Right ventricle myocardium superior (tissue), 1 donor: ENCODE measurements around the gene ATP7A. TPM values are rescaled to one million over a fixed set of nuclear protein-coding genes. Genes with fewer than 3 reads are reported as not detected.
A peak's percentile ranks its signal among the peaks of the same experiment; 100 is the strongest.
"Not testable (repeated sequence)": the region's sequence is repeated elsewhere in the genome, so short reads cannot be mapped to it uniquely, and the experiment has no call there.

Source experiments
- ATAC-seq: fragments of 200-7000 bp; cut with Tn5 transposase; one replicate; pipeline ENCODE4 v1.9.1; 2020; ENCODE audit warnings: mild to moderate bottlenecking; ENCODE audit not compliant: poor library complexity
- DNase-seq: peaks from one replicate; pipeline ENCODE4 v3.0.0-alpha.2; 2020
- intact Hi-C: fragments of 100-400 bp; cut with DNase I; formaldehyde crosslinking; loops from one replicate; pipeline ENCODE4 v1.11.2; 2022
- total RNA-seq: library from RNA; stranded (reverse); fragmentation: NEBNext Ultra II Directional; extraction: Animal tissue kit (Norgen Biotek cat#: 25700); gene quantifications from one replicate; pipeline ENCODE4 v1.2.1, GENCODE V29; 2021
- donor health status: DM: no; HTN: yes; CAD: no; lungs with severe emphysema.

Gene ATP7A
- total RNA-seq, 1 donor from 2014 or later = 4.5 TPM

DNA sequence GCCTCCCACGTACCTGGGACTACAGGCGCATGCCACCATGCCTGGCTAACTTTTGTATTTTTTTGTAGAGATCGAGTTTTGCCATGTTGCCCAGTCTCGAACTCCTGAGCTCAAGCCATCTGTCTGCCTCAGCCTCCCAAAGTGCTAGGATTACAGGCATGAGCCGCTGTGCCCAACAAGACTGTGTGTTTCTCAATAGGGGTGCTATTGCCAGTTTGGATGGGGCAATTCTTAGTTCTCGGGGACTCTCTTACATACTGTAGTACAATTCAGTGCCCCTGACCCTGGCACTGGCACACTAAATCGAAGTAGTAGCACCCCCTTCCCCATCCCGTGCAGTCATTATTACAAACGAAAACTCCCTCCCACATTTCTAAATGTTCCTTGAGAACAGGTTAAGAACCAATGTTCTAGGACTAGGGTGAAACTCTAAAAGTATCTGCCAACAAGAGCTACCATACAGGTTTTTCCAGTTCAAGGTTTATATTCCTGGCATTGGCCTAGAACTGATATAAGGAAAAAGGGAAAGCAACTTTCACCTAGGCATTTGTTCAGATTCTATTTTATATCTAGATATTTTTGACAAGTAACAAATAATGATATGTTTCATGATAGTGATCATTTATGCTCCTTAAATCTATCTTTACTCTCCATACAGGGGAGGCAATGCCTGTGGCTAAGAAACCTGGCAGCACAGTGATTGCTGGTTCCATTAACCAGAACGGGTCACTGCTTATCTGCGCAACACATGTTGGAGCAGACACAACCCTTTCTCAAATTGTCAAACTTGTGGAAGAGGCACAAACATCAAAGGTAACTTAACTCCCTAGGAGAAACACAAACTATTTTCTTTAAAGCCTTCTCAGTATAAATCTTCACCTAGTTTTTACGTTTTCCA, 109.3 kb downstream of the ATP7A start:
- ATAC-seq (no peak), DNase-seq (no peak)
- intact Hi-C loops = loop anchor here (10.0 kb wide), 1 partner anchor 95 kb away; no protein-coding TSS in a partner anchor

DNA sequence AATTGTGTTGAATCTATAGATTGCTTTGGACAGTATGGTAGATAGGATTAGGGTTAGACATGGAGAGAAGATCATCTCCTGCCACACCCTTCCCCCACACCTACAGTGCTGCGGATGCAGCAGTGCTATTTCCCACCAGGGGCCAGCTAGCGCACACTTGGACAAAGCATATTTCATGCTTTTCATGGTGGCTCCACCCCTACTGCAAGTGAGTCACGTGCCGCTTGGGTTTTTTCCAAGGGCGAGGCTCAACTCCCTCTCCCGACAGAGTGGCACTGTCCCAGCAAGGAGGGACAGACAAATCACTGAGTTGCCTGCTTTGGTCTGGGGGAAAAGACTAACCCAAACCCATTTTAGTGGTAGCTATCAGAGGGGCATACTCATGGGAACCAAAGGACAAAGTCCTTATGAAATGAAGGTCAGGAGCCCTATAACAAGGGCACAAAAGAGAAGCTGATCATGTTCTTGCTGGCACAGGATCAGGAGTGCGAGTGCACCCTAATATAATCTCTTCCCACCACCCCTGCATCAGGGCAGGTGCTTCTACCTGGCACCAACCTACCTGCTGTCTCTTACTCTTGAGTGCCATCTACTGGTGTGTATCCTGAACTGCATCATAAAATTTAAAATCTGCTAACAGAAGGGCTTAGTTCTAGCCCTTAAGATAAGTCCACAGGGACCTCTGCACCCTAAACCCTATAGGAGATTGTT, 114.0 kb downstream of the ATP7A start:
- no peak for DNase-seq
- ATAC-seq = no peak
- intact Hi-C loops = no loop called here

DNA sequence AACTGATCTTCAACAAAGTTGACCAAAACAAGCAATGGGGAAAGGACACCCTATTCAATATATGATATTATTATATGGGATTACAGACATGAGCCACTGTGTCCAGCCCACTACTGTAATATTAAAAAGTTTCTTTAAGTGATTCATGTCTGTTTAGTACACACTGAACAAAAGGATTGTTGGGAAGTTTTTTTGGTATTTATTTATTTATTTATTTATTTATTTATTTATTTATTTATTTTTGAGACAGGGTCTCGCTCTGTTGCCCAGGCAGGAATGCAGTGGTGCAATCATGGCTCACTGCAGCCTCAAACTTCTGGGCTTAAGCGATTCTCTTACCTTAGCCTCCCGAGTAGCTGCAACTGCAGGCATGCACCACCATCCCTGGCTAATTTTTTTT, 117.3 kb downstream of the ATP7A start:
- DNase-seq = no peak
- intact Hi-C loops = no loop called here
- no peak for ATAC-seq

DNA sequence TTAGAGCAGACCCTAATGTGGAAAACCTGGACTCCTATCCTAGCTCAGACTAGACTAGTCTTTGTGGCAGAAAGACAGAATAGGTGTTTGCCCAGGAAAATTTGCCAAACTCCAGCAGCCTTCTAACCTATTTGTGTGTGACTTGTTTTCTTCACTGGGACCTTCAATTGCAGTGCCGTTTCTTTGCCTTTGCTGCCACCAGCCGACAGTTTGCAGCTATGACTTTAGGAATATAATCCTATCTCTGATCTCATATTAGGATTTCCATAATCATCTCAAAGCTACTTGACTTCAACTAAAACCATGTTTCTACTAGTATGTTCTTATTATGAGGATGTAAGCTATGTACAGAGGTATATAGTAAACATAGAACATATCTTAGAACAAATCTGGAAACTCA, 119.2 kb downstream of the ATP7A start:
- intact Hi-C loops = no loop called here
- ATAC-seq = peak; percentile 46
- no peak for DNase-seq

DNA sequence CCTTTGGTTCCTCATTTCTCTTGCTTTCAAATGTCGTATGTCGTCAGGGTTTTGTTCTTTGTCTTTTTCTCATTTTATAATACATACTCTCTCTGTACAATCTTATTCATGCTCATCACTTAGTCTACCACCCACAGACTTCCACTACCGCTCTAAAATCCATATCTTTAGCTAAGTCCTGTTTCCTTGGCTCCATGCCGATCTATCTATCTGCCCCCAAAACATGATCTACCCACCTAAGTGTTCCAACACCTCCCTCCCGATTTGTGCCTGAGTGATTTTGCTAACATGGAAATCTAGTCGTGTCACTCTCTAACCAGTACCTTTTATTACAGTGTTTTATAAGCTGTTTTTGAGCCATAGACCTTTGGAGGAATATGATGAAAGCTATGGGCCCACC, 124.6 kb downstream of the ATP7A start:
- ATAC-seq = no peak
- DNase-seq = no peak
- intact Hi-C loops = no loop called here

DNA sequence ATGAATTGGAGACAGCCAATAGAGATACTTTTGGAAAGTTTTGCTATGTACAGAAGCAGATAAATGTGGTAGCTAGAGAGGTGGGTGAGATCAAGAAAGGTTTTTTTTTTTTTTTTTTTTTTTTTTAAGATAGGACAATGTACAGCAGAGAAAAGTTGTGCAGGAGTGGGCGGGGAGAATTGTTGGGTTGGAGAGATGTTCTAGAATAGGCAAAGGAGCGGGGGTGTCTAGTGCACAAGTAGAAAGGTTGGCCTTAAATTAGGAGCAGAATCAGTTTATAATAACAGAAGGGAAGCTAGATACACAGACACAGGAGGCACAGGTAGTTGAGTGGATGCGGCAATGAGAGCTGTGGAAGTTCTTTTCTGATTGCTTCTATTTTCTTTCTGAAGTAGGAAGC, 127.4 kb downstream of the ATP7A start:
- intact Hi-C loops = no loop called here
- ATAC-seq (no peak), DNase-seq (no peak)

DNA sequence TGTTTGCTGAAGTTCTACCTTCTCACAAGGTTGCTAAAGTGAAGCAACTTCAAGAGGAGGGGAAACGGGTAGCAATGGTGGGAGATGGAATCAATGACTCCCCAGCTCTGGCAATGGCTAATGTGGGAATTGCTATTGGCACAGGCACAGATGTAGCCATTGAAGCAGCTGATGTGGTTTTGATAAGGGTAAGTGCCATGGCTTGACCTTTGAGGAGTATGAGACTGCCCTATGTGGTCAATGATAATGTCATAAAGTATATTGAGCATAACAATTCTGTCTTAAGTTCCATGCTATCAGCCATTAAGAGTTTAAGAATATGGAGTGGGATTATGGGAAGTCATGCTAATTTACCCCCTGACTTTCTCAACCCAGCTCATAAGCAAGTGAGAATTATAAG, 132.1 kb downstream of the ATP7A start:
- intact Hi-C loops = no loop called here
- DNase-seq = no peak
- no peak for ATAC-seq

DNA sequence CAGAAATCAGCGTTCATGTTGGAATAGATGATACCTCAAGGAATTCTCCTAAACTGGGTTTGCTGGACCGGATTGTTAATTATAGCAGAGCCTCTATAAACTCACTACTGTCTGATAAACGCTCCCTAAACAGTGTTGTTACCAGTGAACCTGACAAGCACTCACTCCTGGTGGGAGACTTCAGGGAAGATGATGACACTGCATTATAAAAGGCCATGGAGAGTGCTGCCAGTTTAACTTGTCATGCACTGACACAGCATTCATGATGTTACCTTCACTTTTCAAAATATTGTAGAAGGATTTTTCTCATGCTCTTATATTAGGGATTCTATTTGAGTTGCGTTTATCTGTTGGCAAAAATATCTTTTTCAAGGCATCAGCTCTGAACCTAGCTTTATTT, 135.9 kb downstream of the ATP7A start:
- ATAC-seq (no peak), DNase-seq (no peak)
- intact Hi-C loops = no loop called here

DNA sequence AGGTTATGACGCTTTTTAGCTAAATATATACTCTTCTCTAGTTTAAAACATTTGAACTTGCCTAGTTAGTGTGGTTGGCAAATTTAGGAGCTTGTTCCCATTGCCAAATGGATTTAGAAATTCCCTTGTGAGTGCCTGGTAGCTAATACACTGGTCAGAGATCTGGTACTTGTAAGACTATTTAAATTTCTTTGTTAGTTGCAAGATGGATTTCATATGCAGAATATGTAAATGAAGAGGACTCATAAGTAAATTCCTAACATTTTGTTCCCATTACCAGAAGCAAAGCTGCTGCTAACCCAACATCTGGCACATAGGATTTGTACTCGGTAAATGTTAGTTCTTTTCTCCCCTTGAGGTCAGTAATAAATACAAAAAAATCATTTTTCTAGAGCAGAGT, 137.6 kb downstream of the ATP7A start:
- intact Hi-C loops = no loop called here
- no peak for DNase-seq
- ATAC-seq = no peak

DNA sequence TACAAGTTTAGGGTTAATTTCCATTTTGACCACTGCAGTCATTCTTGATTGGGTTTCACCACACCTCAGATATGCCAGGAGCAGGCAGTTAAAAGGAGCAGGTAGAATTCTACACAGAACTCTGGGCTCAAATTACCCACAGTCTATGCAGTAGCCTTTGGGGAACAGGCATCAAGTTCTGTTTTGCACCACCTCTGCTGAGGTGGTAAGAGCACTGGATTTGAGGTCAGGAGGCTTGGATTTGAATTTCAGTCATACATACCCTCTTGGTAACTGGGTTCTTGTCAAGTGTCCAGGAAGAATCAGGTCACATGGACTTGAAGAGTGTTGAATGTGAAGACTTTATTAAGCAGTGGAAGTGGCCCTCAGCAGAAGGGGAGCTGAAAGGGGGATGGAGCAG, 153.2 kb downstream of the ATP7A start:
- intact Hi-C loops = no loop called here
- no peak for ATAC-seq

DNA sequence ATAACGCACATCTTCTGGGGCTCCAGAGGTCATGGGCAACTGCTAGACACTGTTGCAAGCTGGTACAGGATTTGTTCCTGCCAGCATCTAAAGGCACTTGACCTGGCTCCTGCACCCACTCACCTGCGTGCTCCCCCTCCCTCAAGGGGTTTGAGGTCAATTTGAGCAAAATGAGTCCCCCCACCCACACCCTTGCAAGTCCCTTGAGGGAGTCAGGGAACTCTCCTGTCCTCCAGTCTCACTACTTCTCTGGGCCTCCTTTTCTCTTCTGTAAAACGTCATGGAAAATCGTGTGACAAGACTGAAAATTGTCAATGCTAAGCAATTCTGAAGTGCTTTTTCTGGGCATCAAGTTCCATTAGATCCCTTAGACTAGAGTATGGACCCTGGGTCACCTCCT, 153.7 kb downstream of the ATP7A start:
- ATAC-seq (no peak), DNase-seq (no peak)
- intact Hi-C loops = no loop called here

More for the DNA sequence above, 153.2 kb downstream of the ATP7A start:
- DNase-seq = no peak

DNA sequence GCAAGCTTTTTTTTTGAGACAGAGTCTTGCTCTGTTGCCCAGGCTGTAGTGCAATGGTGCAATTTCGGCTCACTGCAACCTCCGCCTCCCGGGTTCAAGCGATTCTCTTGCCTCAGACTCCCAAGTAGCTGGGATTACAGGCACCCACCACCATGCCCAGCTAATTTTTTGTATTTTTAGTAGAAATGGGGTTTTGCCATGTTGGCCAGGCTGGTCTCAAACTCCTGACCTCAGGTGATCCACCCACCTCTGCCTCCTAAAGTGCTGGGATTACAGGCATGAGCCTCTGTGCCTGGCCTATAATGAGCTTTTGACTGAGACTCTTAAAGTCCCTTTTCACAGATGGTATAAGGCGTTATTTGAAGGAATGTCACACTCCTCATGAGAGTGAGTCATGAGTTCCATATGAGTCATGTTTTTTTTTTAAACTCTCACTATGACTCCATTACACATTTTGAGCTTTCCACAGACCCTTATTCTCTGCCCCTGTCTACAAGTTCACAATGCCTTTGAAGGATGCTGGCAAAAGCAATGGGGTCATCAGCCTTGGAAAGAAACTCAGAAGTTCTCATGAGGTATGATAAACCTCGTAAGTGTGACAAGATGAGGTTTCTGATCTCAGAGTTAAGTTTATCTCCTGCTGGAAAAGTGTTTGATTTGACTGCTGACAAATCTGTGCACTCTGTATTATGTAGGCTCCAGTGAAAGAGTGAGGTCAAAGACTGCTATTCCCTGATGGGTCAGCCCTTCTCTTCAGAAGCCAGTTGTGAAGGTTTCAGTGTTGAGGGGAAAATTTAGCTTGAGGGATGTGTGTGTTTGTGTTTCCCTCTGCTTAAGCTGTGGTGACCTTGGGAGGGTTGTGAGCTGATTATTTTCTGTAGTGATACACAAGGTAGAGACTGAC, 154.5 kb downstream of the ATP7A start:
- DNase-seq, intact Hi-C loops, ATAC-seq: not testable (repeated sequence)

DNA sequence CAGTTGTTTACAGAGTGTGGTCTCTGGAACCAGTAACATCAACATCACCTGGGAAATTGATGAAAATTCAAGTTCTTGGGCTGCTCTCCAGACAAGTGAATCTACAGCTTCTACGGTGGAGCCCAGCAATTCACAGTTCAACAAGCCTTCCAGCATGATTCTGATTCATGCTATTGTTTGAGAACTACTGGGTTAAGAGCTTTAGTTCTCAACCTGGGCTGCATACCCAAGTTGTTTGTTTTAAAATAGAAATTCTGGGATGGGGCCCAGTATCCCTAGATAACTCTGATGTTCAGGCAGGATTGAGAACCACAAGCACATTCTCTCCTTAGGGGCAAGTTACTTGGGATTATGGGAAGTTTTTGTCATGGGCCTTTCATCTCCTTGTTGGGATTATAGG, 155.6 kb downstream of the ATP7A start:
- no peak for ATAC-seq
- no peak for DNase-seq
- intact Hi-C loops = no loop called here

DNA sequence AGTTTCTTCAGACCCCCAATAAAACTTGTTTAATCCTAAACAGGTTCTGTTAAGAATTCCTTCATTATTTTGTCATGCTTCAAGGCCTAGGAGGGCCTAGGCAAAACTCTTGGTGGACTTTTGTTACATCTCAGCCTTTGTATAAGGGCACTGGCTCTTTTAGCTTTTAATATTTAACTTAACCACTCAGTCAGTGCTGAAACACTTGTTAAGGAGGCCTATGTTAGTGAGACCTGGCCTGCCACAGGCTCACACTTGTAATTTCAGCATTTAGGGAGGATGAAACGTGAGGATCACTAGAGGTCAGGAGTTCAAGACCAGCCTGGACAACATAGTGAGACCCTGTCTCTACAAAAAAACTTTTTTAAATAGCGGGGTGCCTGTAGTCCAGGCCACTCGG, 160.8 kb downstream of the ATP7A start:
- DNase-seq = no peak
- ATAC-seq = no peak
- intact Hi-C loops = no loop called here

DNA sequence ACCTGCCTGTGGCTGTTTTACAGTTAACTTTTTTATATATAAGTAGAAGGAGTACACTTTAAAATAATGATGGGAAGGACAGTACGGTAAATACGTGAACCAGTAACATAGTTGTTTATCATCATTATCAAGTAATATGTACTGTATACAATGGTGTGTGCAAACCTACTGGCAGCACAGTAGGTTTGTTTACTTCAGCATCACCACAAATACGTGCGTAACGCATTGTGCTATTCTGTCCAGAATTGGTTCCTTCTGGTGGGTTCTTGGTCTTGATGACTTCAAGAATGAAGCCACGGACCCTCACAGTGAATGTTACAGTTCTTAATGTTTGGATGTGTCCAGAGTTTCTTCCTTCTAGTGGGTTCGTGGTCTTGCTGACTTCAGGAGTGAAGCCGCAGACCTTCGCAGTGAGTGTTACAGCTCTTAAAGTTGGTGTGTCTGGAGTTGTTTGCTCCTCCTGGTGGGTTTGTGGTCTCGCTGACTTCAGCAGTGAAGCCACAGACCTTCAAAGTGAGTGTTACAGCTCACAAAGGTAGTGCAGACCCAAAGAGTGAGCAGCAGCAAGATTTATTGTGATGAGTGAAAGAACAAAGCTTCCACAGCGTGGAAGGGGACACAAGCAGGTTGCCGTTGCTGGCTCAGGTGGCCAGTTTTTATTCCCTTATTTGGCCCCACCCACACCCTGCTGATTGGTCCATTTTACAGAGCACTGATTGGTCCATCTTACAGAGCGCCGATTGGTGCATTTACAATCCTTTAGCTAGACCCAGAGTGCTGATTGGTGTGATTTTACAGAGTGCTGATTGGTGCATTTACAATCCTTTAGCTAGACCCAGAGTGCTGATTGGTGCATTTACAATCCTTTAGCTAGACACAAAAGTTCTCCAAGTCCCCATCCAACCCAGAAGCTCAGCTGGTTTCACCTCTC, 162.9 kb downstream of the ATP7A start:
- ATAC-seq, intact Hi-C loops, DNase-seq: not testable (repeated sequence)

DNA sequence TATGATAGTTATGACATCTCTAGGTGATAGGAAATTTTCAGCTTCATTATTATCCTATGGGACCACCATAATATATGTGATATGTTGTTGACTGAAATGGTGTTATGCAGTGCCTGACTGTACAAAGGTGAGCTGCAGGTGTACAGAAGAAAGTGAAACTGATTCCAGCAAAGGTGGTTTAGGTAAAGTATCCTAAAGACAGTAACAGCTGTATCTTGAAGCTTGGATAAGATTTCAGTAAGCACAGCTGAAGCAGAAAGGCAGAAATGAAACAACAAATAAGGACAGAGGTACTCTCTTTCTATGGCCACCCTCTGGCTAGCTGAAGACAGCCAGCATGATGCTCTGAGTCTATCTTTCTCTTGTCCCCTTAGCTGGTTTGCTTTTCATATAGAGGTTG, 163.6 kb downstream of the ATP7A start:
- intact Hi-C loops = no loop called here
- ATAC-seq = no peak
- DNase-seq = no peak

DNA sequence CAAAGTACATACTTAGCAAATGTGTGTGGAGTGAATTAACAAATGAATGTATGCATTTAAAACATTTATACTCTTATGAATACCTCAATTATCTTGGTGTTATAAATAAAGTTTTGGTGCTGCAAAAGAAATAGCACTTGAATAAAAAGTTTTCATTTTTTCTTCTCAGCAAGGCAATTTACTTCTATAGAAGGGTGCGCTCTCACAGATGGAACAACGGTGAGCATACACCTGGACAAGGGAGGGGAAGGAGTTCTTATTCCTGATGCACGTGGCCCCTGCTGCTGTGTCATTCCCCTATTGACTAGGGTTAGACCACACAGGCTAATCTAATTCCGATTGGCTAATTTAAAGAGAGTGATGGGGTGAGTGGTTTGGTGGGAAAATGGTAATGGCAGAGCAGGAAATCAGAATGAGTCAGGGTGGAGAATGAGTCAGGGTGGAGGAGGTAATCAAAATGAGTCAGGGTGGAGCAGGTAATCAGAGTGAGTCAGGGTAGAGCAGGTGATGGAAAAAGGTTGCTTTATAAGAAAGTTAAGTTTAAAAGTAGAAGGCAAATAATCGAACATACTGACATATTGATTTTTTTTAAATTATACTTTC, 165.4 kb downstream of the ATP7A start:
- intact Hi-C loops = no loop called here
- DNase-seq (no peak), ATAC-seq (no peak)

DNA sequence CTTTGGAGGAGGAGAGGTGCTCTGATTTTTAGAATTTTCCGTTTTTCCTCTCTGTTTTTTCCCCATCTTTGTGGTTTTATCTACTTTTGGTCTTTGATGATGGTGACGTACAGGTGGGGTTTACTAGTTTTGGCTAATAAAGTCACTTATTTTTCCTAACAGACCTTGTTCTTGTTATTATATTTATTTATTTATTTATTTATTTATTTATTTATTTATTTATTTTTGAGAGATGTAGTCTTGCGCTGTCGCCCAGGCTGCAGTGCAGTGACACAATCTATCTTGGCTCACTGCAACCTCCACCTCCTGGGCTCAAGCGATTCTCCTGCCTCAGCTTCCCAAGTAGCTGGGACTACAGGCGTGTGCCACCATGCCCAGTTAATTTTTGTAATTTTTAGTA, 170.9 kb downstream of the ATP7A start:
- ATAC-seq, DNase-seq, intact Hi-C loops: not testable (repeated sequence)
